ENCODE results near the gene CYP4Z1.
"Not testable (repeated sequence)": the region's sequence is repeated elsewhere in the genome, so short reads cannot be mapped to it uniquely, and the experiment has no call there.

Gene CYP4Z1

GRCh38 chr1:47128854-47129253, 61.8 kb downstream of the CYP4Z1 start:
- H3K36me3 ChIP-seq (ENCODE audit: insufficient read depth, low read length); H3K27me3 ChIP-seq (ENCODE audit: insufficient read depth, low read length); H3K9me3 ChIP-seq (ENCODE audit: insufficient read depth, low read depth, low read length); H3K4me3 ChIP-seq (ENCODE audit: low read length); H3K27ac ChIP-seq (ENCODE audit: low read depth, low read length); H3K9ac ChIP-seq (ENCODE audit: low read depth, low read length): not testable (repeated sequence)
- WGBS: 88% methylated on average over 2 of the region's 2 CpGs
- peaks cover 14% of the 10 kb centered on the region for H3K4me1 ChIP-seq (ENCODE audit: insufficient read depth, low read length)

DNA sequence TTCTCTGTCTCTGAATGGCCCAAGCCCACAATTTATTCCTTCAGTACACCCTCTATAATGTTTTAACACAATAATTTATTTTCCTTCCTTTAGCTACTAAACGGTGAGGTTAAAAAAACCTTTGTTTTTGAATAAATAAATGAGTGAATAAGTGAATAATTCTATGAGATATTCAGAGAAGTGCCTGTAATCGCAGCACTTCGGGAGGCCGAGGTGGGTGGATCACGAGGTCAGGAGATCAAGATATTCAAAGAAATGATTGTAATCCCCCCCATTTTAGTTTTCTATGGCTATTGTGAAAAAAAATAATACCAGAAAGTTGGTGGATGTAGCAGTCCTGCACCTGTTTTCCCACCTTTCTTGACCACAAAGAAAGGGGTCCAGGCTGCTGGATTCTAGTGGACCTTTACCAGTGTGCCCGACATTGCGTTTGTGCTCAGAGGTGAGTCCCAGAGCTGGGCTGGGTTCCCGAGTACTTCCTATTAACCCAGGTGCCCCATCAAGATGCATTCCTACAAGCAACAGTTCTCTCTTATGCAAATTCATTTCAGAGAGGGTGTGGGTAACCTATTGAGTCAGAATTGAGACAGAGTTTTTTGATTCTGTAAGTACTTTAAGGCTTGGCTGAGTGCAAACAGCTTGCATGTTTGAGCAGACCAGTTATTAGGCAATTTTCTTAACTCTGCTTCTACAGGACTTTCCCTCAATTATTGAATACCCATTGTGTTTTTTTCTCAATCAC, 62.6 kb downstream of the CYP4Z1 start:
- WGBS: 65% methylated on average over 8 of the region's 8 CpGs
- H3K36me3 ChIP-seq (ENCODE audit: insufficient read depth, low read length); H3K27me3 ChIP-seq (ENCODE audit: insufficient read depth, low read length); H3K9me3 ChIP-seq (ENCODE audit: insufficient read depth, low read depth, low read length): not testable (repeated sequence)
- peaks cover 14% of the 10 kb centered on the region for H3K4me1 ChIP-seq (ENCODE audit: insufficient read depth, low read length)
- 0 out of 2 replicates have a peak overlapping the region, but pooled peaks have one; percentile 51 for H3K9ac ChIP-seq (ENCODE audit: low read depth, low read length)
- 0 out of 2 replicates have a peak overlapping the region, but pooled peaks have one; percentile 5 for H3K4me3 ChIP-seq (ENCODE audit: low read length)
- peak overlapping the region; percentile 60; the same call in 1 of the 2 replicates for H3K27ac ChIP-seq (ENCODE audit: low read depth, low read length)

GRCh38 chr1:47132665-47133064, 65.6 kb downstream of the CYP4Z1 start:
- WGBS: 82% methylated on average over 3 of the region's 3 CpGs
- H3K9me3 ChIP-seq (ENCODE audit: insufficient read depth, low read depth, low read length); H3K4me3 ChIP-seq (ENCODE audit: low read length); H3K36me3 ChIP-seq (ENCODE audit: insufficient read depth, low read length); H3K27me3 ChIP-seq (ENCODE audit: insufficient read depth, low read length); H3K27ac ChIP-seq (ENCODE audit: low read depth, low read length); H3K9ac ChIP-seq (ENCODE audit: low read depth, low read length): not testable (repeated sequence)
- H3K4me1 ChIP-seq (ENCODE audit: insufficient read depth, low read length): peaks cover 14% of the 10 kb centered on the region

DNA sequence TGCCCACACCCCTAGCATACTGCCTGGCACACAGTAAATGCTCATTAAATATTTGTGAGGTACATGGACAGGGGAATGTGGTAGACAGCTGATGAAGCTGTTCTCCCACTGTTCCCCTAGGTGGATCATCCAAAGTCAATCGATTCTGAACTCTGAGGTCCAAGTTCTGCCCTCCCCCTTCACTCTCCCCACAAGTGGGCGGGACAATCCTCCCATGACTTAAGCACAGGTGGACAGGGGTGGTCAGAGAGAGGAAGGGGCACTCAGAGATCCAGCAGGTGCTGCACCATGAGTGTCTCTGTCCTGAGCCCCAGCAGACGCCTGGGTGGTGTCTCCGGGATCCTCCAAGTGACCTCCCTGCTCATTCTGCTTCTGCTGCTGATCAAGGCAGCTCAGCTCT, 70.2 kb downstream of the CYP4Z1 start, which contains the start of gene CYP4A22:
CYP4A22 (plus strand) TSS at position 244 of the 400 bp plus-strand sequence; CDS start at position 289, 45 bp downstream.
- H3K27ac ChIP-seq (ENCODE audit: low read depth, low read length): no peak within 1 kb of the TSS
- no peak within 1 kb of the TSS for H3K9ac ChIP-seq (ENCODE audit: low read depth, low read length)
- no peaks in the 10 kb centered on the region for H3K4me1 ChIP-seq (ENCODE audit: insufficient read depth, low read length)
- WGBS: 92% methylated on average over 4 of the region's 4 CpGs
- no peaks in the 10 kb centered on the region for H3K27me3 ChIP-seq (ENCODE audit: insufficient read depth, low read length)
- no peaks in the 10 kb centered on the region for H3K9me3 ChIP-seq (ENCODE audit: insufficient read depth, low read depth, low read length)
- no peaks in the 10 kb centered on the region for H3K36me3 ChIP-seq (ENCODE audit: insufficient read depth, low read length)
- no peak within 1 kb of the TSS for H3K4me3 ChIP-seq (ENCODE audit: low read length)

- H3K4me1 ChIP-seq (ENCODE audit: insufficient read depth, low read length): no peaks in the 10 kb centered on the region
- H3K9me3 ChIP-seq (ENCODE audit: insufficient read depth, low read depth, low read length): no peaks in the 10 kb centered on the region
- H3K4me3 ChIP-seq (ENCODE audit: low read length): no peak overlapping the region
- 91% methylated on average over 5 of the region's 5 CpGs for WGBS
- H3K27ac ChIP-seq (ENCODE audit: low read depth, low read length): no peak overlapping the region
- H3K27me3 ChIP-seq (ENCODE audit: insufficient read depth, low read length): no peaks in the 10 kb centered on the region
- no peaks in the 10 kb centered on the region for H3K36me3 ChIP-seq (ENCODE audit: insufficient read depth, low read length)
- no peak overlapping the region for H3K9ac ChIP-seq (ENCODE audit: low read depth, low read length)
Measured at GRCh38 chr1:47137925-47138615, 71.0 kb downstream of the CYP4Z1 start.

- H3K27me3 ChIP-seq (ENCODE audit: insufficient read depth, low read length); H3K27ac ChIP-seq (ENCODE audit: low read depth, low read length); H3K4me1 ChIP-seq (ENCODE audit: insufficient read depth, low read length); H3K4me3 ChIP-seq (ENCODE audit: low read length); H3K9ac ChIP-seq (ENCODE audit: low read depth, low read length); H3K9me3 ChIP-seq (ENCODE audit: insufficient read depth, low read depth, low read length); H3K36me3 ChIP-seq (ENCODE audit: insufficient read depth, low read length): not testable (repeated sequence)
- 91% methylated on average over 3 of the region's 3 CpGs for WGBS
Measured at GRCh38 chr1:47140358-47140757, 73.3 kb downstream of the CYP4Z1 start.

- not testable (repeated sequence) for H3K9me3 ChIP-seq (ENCODE audit: insufficient read depth, low read depth, low read length); H3K27ac ChIP-seq (ENCODE audit: low read depth, low read length); H3K27me3 ChIP-seq (ENCODE audit: insufficient read depth, low read length); H3K4me3 ChIP-seq (ENCODE audit: low read length); H3K4me1 ChIP-seq (ENCODE audit: insufficient read depth, low read length); H3K36me3 ChIP-seq (ENCODE audit: insufficient read depth, low read length); H3K9ac ChIP-seq (ENCODE audit: low read depth, low read length)
- 69% methylated on average over 6 of the region's 6 CpGs for WGBS
Measured at GRCh38 chr1:47143654-47144053, 76.6 kb downstream of the CYP4Z1 start.

GRCh38 chr1:47146495-47146894, 79.5 kb downstream of the CYP4Z1 start:
- H3K9ac ChIP-seq (ENCODE audit: low read depth, low read length); H3K27ac ChIP-seq (ENCODE audit: low read depth, low read length); H3K4me1 ChIP-seq (ENCODE audit: insufficient read depth, low read length); H3K27me3 ChIP-seq (ENCODE audit: insufficient read depth, low read length); H3K4me3 ChIP-seq (ENCODE audit: low read length); H3K36me3 ChIP-seq (ENCODE audit: insufficient read depth, low read length); H3K9me3 ChIP-seq (ENCODE audit: insufficient read depth, low read depth, low read length): not testable (repeated sequence)
- WGBS: no CpG with 5 or more reads among the region's 1 CpG

- Histone ChIP-seq H3K27ac (ENCODE audit: low read depth, low read length) (no peak overlapping the region), H3K9me3 (ENCODE audit: insufficient read depth, low read depth, low read length) (no peaks in the 10 kb centered on the region), H3K27me3 (ENCODE audit: insufficient read depth, low read length) (no peaks in the 10 kb centered on the region), H3K4me1 (ENCODE audit: insufficient read depth, low read length) (no peaks in the 10 kb centered on the region), H3K4me3 (ENCODE audit: low read length) (no peak overlapping the region), H3K36me3 (ENCODE audit: insufficient read depth, low read length) (no peaks in the 10 kb centered on the region), H3K9ac (ENCODE audit: low read depth, low read length) (no peak overlapping the region)
- 80% methylated on average over 6 of the region's 6 CpGs for WGBS
Measured at GRCh38 chr1:47147047-47147785, 80.2 kb downstream of the CYP4Z1 start.

- H3K9ac ChIP-seq (ENCODE audit: low read depth, low read length); H3K4me3 ChIP-seq (ENCODE audit: low read length); H3K27me3 ChIP-seq (ENCODE audit: insufficient read depth, low read length); H3K36me3 ChIP-seq (ENCODE audit: insufficient read depth, low read length); H3K4me1 ChIP-seq (ENCODE audit: insufficient read depth, low read length); H3K9me3 ChIP-seq (ENCODE audit: insufficient read depth, low read depth, low read length); H3K27ac ChIP-seq (ENCODE audit: low read depth, low read length): not testable (repeated sequence)
- WGBS: 81% methylated on average over 9 of the region's 9 CpGs
Measured at GRCh38 chr1:47149162-47149561, 82.1 kb downstream of the CYP4Z1 start.

GRCh38 chr1:47156457-47156856, 89.4 kb downstream of the CYP4Z1 start:
- H3K27me3 ChIP-seq (ENCODE audit: insufficient read depth, low read length); H3K36me3 ChIP-seq (ENCODE audit: insufficient read depth, low read length); H3K4me1 ChIP-seq (ENCODE audit: insufficient read depth, low read length): not testable (repeated sequence)

More at GRCh38 chr1:47156457-47156856, 89.4 kb downstream of the CYP4Z1 start:
- H3K9me3 ChIP-seq (ENCODE audit: insufficient read depth, low read depth, low read length); H3K4me3 ChIP-seq (ENCODE audit: low read length); H3K9ac ChIP-seq (ENCODE audit: low read depth, low read length); H3K27ac ChIP-seq (ENCODE audit: low read depth, low read length): not testable (repeated sequence)
